Gastrocnemius medialis (tissue), 4 donors: ENCODE measurements around the gene DZIP1.

Experiments used
- CTCF ChIP-seq, 5 experiments: fragments of 450-650 bp in 3 of 5; fragments of 200-600 bp in 2 of 5; sonication (generic) in 2 of 5; IDR thresholded peaks in 4 of 5; conservative IDR thresholded peaks in 1 of 5; 1 replicate in 4 of 5; 2 replicates in 1 of 5; pipeline ENCODE4 v1.5.1; 2016 to 2019; ENCODE audit warnings: antibody characterized with exemption in 5 of 5, mild to moderate bottlenecking in 3 of 5, moderate library complexity in 3 of 5
- POLR2A ChIP-seq, 2 donors: fragments of 450-650 bp; IDR thresholded peaks; one replicate each; pipeline ENCODE4 v1.6.1; 2017; ENCODE audit warnings: antibody characterized with exemption in 2 of 2, mild to moderate bottlenecking in 2 of 2, moderate library complexity in 2 of 2

DNA sequence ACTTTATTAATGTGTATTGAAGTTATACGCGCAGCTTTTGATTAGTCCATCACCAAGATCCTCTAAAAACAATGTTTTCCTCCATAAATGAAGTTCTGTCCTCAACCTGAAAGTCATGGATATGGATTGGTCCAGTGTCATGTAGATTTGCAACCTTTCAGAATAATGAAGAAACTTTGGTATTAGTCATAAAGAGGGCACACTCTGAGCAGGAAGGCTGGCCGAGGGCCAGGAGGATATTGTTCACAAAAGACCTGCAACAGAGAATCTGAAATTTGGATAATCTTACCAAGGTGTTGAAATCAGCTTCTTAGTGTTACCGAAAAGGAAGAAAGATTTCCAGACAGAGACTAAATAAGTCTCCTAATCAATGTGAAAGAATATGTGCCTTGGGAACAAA lies 71.3 kb downstream of the DZIP1 start:
- TF ChIP-seq CTCF (IDR thresholded peaks at IDR 0.05 in 4 of 5, conservative IDR thresholded peaks at IDR 0.05 in 1 of 5): no peak
- no peak for TF ChIP-seq POLR2A (IDR thresholded peaks at IDR 0.05)
